ENCODE measurements around the gene EPS8. TPM values are rescaled to one million over a fixed set of nuclear protein-coding genes. Genes with fewer than 3 reads are reported as not detected.
"Not testable (repeated sequence)": the region's sequence is repeated elsewhere in the genome, so short reads cannot be mapped to it uniquely, and the experiment has no call there.

Gene EPS8
- total and polyA plus RNA-seq, 2 donors (not counting 1 experiment from before 2014, with no cell fraction given): 0.76 to 0.96 TPM

- H3K9me3 Mint-ChIP-seq (ENCODE audit: insufficient read depth): no peaks in the 10 kb centered on the region
- H3K79me2 ChIP-seq (ENCODE audit: control insufficient read depth, insufficient read depth, low read length): no peaks in the 10 kb centered on the region
- TF ChIP-seq CTCF (IDR thresholded peaks at IDR 0.05) (no peak), EZH2 (IDR thresholded peaks at IDR 0.05; ENCODE audit: borderline replicate concordance, insufficient read depth, low read depth, low read length, poor library complexity, severe bottlenecking) (no peak)
These were observed 48.1 kb downstream of the EPS8 start for GRCh38 chr12:15741082-15741481.

GRCh38 chr12:15740389-15740788 lies 48.8 kb downstream of the EPS8 start:
- H3K27me3 ChIP-seq (replicated peaks in 1 of 4; ENCODE audit: control extremely low read depth in 1 of 4, control insufficient read depth in 3 of 4, insufficient read depth in 4 of 4, low read length in 3 of 4); H2AFZ ChIP-seq (ENCODE audit: insufficient read depth, low read depth, low read length, poor library complexity, severe bottlenecking); H3K4me1 ChIP-seq (ENCODE audit: control insufficient read depth in 2 of 2, insufficient read depth in 2 of 2, low read length in 2 of 2); intact Hi-C loops (cut with micrococcal nuclease); H3K27ac Mint-ChIP-seq; POLR2A ChIA-PET; DNase-seq; H3K79me2 ChIP-seq (ENCODE audit: control insufficient read depth, insufficient read depth, low read length); H3K27me3 Mint-ChIP-seq; H4K20me1 ChIP-seq (ENCODE audit: control insufficient read depth, insufficient read depth, low read length, poor library complexity, severe bottlenecking); H3K4me3 Mint-ChIP-seq; H3K9me3 Mint-ChIP-seq (ENCODE audit: insufficient read depth); CTCF ChIA-PET; H3K4me1 Mint-ChIP-seq; H3K9me3 ChIP-seq (ENCODE audit: control extremely low read depth in 1 of 3, control insufficient read depth in 2 of 3, insufficient read depth in 1 of 3, low read length in 2 of 3); H3K4me3 ChIP-seq (ENCODE audit: control extremely low read depth in 1 of 5, extremely low read depth in 1 of 5, insufficient read depth in 1 of 5, low read depth in 2 of 5, low read length in 4 of 5); H3K4me2 ChIP-seq (replicated peaks; ENCODE audit: low read depth, low read length, poor library complexity, severe bottlenecking); H3K27ac ChIP-seq (ENCODE audit: low read length in 2 of 2); H3K36me3 ChIP-seq (replicated peaks in 1 of 2; ENCODE audit: control extremely low read depth in 1 of 2, control insufficient read depth in 1 of 2, extremely low read depth in 1 of 2, insufficient read depth in 2 of 2, low read length in 1 of 2); H3K9ac ChIP-seq (ENCODE audit: low read length); ATAC-seq (ENCODE audit: low read depth): not testable (repeated sequence)
- WGBS (ENCODE audit: insufficient coverage): 83% methylated on average over 1 of the region's 5 CpGs

More at GRCh38 chr12:15741082-15741481, 48.1 kb downstream of the EPS8 start:
- Histone ChIP-seq H4K20me1 (ENCODE audit: control insufficient read depth, insufficient read depth, low read length, poor library complexity, severe bottlenecking) (no peaks in the 10 kb centered on the region), H3K27ac (ENCODE audit: low read length in 2 of 2) (no peak overlapping the region), H3K27me3 (replicated peaks in 1 of 4; ENCODE audit: control extremely low read depth in 1 of 4, control insufficient read depth in 3 of 4, insufficient read depth in 4 of 4, low read length in 3 of 4) (no peaks in the 10 kb centered on the region), H3K4me3 (ENCODE audit: control extremely low read depth in 1 of 5, extremely low read depth in 1 of 5, insufficient read depth in 1 of 5, low read depth in 2 of 5, low read length in 4 of 5) (no peak overlapping the region), H3K9ac (ENCODE audit: low read length) (no peak overlapping the region), H3K36me3 (replicated peaks in 1 of 2; ENCODE audit: control extremely low read depth in 1 of 2, control insufficient read depth in 1 of 2, extremely low read depth in 1 of 2, insufficient read depth in 2 of 2, low read length in 1 of 2) (no peaks in the 10 kb centered on the region), H3K4me1 (ENCODE audit: control insufficient read depth in 2 of 2, insufficient read depth in 2 of 2, low read length in 2 of 2) (no peaks in the 10 kb centered on the region), H3K9me3 (ENCODE audit: control extremely low read depth in 1 of 3, control insufficient read depth in 2 of 3, insufficient read depth in 1 of 3, low read length in 2 of 3) (peaks cover 0 to 6% (median 0%) of the 10 kb centered on the region in 3 donors), H3K4me2 (replicated peaks; ENCODE audit: low read depth, low read length, poor library complexity, severe bottlenecking) (no peak overlapping the region), H2AFZ (ENCODE audit: insufficient read depth, low read depth, low read length, poor library complexity, severe bottlenecking) (no peak overlapping the region)
- H3K27ac Mint-ChIP-seq: no peak overlapping the region
- H3K4me1 Mint-ChIP-seq: no peaks in the 10 kb centered on the region
- 60% methylated on average over 1 of the region's 2 CpGs for WGBS (ENCODE audit: insufficient coverage)
- peaks cover 5% of the 10 kb centered on the region for H3K27me3 Mint-ChIP-seq
- POLR2A ChIA-PET: no interaction called here
- DNase-seq: no peak
- H3K4me3 Mint-ChIP-seq: no peak overlapping the region
- CTCF ChIA-PET: no interaction called here
- intact Hi-C loops (cut with micrococcal nuclease): no loop called here
- ATAC-seq (ENCODE audit: low read depth): no peak
